Activated naive CD4-positive, alpha-beta T cell treated with anti-CD3 and anti-CD28 coated beads, Interleukin-2, amount 50 U/mL, for 16 hours (primary cell): ENCODE data around the gene NBPF1.
"Not testable (repeated sequence)": the region's sequence is repeated elsewhere in the genome, so short reads cannot be mapped to it uniquely, and the experiment has no call there.

ENCODE experiments used
- DNase-seq: peaks from one replicate; pipeline ENCODE4 v3.0.0-alpha.2; 2020

NBPF1 gene

DNA sequence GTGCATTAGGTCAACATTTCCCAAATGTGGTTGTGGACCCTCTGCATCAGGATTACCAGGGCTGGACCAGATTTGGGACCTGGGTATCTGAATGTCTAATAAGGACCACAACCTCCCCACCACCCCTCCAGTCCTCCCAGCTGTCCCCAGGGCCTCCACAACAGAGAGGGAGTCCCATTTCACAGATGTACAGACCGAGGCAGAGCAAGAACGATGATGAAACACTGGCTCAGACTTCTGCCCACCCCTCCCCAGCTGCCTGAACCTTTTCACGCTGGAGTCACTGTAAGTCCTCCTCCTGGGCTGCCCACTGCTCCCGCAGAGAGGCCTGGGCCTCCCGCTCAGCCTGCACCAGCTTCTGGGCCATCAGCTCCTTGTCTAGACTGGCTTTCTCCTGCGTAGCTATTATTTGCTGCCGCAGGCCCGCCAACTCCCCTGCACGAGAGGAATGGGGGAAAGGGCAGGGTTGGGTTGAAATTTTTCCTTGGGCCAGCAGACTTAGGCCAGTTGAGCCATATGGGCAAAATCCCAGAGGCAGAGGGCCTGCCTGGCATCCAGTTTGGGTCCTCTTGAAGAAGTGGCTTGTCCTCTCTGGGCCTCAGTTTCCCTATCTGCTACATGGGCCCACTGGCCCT lies 8.4 kb upstream of the NBPF1 start:
- not testable (repeated sequence) for DNase-seq

DNA sequence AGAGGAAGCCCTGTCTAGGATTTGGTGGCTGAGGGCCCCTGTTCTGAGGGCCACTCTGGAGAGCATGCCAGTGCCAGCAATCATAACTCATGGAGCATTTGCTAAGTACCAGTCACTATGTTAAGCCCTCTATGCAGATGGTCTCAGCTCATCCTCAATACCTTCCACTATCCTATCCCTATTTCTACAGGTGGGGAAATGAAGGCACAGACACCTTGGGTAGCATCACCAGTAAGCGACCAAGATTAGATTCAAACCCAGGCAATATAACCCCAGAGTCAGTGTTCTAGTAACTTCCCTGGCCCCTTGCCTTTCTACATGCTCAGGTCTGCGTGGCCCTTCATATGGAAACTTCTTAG lies 7.9 kb upstream of the NBPF1 start:
- DNase-seq = no peak

DNA sequence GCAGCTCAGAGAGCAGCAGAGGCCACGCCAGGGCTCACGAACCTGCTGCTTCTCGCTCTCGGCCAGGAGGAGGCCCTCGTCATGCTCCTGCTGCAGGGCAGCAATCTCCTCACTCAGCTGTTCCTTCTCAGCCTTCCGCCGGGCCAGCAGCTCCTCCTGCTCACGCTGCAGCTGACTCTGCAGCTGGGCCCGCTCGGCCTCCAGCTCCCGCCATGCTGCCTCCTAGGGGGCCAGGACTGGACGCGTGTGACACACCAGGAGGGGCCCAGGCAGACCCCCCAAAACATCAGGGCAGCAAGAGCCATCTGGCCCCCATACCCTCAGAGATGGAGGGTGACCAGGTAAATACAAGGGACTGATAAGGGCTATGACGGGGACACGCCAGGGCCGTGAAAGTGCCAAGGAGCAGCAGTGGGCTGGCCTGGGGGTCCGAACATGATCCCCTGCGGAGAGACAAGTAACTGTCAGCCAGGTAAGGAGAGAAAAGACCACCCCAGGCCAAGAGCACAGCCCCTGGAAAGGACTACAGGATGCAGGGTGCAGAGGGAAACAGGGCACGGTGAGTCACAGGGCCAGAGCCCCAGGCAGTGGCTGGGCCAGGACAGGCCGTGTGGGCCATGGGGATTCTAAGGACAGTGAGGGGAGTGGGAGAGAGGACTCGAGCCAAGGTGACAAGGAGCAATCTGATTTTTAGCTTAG lies 6.6 kb upstream of the NBPF1 start:
- DNase-seq = not testable (repeated sequence)

DNA sequence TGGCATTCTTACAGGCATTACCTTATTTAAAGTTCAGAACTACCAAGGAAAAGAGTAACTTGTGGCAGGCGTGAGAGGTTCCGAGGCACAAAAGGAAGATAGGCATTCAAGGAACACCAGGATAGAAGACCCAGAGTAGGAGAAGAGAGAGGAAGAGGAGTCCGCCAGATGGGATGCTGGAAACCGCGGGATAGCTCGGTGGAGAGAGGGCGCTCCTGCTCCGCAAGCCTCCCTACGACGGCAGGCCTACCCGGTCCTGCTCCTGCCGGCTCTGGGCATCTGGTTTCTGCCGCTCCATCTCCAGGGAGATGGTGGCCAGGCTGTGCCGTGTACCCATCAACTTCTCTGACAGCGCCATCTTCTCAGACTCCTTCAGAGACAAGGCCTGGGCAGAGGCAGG lies 5.4 kb upstream of the NBPF1 start:
- no peak for DNase-seq

DNA sequence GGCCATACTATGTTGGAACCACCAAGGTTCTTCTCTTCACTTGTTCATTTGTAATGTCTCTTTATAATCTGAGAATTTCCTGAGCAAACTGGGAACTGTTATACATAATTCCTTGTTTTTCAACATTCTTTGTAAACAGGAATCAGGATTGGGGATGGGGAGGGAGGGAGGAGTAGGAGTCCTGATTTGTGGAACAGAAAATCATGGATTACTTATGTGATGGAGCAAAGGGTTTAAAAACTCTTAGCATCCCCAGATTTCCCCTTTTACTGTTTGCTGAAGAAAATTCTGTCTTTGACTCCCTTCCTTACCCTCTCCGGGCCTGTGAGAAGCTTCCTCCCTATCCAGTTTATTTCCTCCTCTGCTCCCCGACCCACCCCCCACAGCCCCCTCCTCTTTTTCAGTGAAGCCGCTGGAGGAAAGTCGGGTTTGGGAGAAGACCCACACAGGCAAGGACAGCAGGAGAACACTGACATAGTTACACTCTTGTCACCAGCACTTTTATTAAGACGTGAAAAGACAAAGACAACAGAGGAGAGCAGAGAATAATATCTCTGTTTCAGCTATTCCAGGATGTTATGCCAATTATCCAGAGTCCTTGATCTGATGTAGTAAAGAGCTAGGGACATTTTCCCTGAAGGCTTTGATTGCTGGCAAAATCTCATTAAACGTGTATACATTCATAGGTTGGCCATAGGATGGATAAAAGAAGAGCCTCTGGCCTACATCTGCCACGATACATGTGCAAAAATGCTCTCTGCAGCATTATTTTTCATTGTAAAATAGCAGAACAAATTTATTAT lies 4.6 kb upstream of the NBPF1 start:
- no peak for DNase-seq

DNA sequence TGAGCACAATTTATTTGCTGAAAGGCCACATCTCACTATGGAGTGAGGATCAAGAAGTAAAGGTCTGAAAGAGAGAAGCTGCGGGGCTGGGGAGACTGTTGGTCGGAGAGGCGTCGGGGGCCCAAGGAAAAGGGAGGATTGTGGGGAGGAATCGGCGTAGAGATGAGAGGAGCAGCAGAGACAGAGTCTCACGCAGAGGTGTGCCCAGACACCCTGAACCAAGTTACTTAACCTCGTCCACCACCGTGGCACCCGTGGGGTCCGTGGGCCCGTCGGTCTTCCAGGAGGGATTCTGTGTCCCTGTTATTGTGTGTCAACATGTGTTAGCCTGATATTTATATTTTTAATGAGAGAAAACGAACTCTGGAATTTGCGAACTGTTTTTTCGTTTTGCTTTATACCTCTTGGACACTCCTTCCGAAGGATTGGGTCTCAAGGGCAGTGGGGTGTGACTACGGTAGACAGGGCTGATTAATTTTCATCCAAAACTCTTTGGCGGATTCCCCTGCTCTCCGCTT lies 3.8 kb upstream of the NBPF1 start:
- DNase-seq = no peak

DNA sequence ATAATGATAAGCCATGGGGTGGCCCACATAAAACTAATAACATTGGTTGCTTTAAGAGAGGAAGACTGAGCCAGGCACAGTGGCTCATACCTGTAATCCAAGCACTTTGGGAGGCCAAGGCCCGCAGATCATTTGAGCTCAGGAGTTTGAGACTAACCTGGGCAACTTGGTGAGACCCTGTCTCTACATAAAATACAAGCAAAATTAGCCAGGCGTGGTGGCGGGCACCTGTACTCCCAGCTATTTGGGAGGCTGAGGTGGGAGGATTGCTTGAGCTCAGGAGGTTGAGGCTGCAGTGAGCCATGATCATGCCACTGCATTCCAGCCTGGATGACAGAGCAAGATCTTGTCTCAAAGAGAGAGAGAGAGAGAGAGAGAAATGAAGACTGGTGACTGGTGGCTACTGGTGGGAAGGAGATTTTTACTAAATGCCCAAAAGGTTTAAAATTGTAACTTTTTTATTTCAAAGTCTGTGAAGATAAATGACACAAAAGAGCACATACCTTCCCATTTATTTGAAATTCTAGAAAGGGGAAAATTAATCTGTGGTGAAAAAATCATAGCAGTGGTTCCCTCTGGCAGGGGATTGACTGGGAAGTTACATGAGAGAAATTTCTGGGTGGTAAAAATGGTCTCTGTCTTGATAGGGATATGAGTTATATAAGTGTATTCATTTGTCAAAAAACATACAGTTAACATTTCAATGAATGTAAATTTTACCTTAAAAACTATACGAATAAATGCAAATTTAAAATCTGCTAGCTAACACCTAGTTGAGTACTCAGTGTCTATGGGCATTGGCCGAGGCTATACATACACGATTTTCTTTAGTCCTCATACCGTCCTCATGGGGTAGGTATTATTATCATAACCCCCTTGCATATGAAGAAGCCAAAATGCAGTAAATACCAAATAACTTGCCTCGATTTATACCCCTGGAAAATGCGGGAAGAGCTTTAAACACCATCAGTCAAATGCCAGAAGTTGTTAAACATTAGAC lies 2.2 kb upstream of the NBPF1 start:
- DNase-seq = no peak

DNA sequence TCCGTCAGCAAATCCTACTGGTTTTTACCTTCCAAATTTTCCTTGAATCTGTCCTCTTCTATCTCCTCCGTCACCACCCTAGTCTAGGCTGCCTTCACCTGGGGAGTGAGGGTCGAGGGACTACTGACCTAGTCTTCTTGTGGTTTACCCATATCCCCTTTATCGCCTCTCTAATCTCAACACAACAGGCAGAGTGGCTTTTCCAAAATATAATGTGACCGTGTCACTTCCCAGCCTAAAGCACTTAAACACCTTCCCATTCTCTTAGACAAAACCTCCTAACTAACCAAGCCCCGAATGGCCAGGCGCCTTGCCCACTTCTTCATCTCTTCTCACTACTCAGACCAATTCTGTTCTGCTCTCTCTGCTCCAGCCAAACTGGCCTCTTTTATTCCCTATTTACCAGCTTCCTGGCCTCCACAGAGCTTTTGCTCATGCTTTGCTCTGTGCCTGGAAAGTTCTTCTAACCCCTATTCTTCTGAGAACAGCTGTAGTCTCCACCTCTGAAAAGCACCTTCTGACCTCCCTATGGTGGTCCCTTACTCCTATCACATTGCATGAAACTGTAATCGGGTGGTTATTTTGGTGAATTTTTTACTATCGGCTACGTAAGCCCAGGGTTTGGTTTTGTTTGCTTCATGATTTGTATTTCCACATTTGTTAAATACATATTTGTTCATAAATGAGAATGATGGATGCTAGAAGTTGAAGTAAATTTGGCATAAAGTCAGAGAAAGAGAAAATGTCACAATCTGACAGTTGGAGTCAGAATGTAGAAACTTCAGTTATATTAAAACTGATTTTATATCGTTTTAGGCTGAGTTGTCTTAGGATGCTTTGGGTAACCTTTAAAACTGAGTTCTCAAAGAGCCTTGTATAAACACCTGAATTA lies 1.2 kb upstream of the NBPF1 start:
- DNase-seq = no peak

DNA sequence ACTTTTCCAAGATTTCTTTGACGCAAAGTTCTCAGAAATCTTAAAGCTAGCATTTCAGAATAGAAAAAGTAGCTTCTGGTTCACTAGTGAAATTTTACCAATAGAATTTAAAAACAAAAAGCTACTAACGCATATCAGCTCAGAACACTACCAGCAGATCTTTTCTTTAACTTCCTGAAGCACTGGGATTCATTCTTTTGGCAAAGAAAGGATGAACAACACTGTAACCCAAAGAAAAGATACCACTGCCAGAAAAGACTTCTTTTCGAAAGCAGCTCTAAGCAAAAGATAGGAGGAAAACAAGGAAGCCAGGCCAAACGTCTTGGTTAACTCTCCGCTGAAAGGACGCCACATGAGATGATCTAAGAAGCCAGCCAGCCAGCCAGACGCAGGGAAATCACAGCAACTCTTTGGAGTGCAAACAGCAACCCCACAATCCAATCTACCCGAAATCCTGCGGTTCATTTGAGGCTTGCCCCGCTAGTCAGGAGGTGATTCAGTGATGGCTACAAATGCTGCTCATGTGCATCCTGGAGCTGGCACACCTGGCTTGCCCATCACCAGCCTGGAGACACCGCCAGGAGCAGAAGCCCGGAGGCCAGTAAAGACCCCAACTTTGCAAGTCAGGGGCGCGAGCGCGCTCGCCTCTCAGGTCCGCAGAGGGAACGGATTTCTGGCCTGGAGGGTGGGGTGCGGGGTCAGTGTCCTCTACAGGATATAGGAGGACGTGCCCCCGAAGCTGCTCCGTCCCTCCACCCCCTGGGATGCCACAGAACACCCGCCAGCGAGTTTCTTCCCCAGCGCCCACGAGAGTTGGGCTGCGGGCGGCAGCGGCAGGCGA lies 812 bp downstream of the NBPF1 start:
- no peak for DNase-seq

DNA sequence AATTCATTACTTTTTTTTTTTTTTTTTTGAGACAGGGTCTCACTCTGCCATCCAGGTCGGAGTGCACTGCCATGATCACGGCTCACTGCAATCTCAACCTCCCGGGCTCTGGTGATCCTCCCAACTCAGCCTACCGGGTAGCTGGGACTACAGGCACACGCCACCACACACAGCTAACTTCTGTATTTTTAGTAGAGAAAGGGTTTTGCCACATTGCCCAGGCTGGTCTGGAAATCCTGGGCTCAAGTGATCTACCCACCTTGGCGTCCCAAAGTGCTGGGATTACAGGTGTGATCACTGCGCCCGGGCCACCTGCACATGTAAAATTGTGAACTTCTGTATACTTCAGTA lies 1.4 kb downstream of the NBPF1 start:
- not testable (repeated sequence) for DNase-seq

DNA sequence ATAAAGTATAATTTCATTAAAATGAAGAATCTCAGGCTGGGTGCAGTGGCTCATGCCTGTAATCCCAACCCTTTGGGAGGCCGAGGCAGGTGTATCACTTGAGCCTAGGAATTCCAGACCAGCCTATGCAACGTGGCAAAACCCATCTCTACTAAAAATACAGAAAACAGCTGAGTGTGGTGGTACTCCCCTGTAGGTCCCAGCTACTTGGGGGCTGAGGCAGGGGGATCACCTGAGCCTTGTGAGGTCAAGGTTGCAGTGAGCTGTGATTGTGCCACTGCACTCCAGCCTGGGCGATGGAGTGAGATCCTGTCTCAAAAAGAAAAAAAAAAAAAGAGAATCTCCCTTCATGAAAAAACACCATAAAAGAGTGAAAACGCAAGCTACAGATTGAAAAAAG lies 2.2 kb downstream of the NBPF1 start:
- DNase-seq = not testable (repeated sequence)

DNA sequence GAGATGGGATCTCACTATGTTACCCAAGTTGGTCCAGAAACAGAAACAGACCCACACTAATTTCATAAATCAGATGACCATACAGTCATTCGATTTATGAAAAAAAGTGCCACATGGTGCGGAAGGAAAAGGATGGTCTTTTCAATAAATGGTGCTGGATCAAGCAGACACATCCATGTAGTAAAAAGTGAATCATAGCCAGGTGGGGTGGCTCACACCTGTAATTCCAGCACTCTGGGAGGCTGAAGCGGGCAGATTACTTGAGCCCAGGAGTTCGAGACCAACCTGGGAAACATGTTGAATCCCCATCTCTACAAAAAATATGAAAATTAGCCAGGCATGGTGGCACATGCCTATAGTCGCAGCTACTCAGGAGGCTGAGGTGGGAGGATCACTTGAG lies 2.8 kb downstream of the NBPF1 start:
- DNase-seq = not testable (repeated sequence)

DNA sequence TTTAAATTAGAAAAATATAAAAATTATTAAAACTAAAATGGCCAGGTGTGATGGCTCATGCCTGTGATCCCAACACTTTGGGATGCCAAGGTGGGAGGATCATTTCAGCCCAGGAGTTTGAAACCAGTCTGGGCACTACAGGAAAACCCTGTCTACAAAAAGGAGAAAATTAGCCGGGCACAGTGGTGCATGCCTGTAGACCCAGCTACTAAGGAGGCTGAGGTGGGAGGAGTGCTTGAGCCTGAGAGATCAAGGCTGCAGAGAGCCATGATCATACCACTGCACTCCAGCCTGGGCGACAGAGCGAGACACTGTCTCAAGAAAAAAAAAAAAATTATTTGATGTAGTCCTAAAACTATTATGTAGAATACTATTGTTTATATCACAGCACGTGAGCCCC lies 3.6 kb downstream of the NBPF1 start:
- DNase-seq = not testable (repeated sequence)

DNA sequence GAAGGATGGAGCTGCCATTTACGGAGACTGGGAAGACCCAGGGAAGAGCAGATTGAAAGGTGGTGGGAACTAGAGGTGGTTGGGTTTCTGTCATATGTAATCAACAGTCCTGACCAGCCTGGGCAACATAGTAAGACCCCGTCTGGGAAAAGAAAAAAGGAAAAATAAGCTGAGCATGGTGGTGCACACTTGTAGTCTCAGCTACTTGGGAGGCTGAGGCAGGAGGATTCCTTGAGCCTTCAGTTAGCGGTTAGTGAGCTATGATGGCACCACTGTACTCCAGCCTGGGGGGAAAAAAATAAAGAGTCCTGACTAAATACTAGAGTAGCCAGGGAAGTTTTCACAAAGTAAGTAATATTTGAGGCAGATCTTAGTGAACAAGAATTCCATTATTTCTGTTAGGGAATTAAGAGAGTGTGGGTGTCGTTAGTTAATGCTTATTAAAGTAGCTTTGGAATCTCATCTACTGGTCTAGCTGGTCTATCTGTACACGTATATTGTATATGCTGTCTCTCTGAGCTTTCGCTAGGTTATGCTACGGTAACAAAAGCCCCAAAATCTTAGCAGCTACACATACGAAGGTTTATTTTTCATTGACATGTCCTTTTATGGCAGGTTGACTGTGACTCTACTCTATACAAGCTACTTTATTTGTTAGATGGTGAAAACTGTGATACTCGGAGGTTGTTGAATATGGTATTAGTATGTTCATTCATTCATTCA lies 4.4 kb downstream of the NBPF1 start:
- no peak for DNase-seq

DNA sequence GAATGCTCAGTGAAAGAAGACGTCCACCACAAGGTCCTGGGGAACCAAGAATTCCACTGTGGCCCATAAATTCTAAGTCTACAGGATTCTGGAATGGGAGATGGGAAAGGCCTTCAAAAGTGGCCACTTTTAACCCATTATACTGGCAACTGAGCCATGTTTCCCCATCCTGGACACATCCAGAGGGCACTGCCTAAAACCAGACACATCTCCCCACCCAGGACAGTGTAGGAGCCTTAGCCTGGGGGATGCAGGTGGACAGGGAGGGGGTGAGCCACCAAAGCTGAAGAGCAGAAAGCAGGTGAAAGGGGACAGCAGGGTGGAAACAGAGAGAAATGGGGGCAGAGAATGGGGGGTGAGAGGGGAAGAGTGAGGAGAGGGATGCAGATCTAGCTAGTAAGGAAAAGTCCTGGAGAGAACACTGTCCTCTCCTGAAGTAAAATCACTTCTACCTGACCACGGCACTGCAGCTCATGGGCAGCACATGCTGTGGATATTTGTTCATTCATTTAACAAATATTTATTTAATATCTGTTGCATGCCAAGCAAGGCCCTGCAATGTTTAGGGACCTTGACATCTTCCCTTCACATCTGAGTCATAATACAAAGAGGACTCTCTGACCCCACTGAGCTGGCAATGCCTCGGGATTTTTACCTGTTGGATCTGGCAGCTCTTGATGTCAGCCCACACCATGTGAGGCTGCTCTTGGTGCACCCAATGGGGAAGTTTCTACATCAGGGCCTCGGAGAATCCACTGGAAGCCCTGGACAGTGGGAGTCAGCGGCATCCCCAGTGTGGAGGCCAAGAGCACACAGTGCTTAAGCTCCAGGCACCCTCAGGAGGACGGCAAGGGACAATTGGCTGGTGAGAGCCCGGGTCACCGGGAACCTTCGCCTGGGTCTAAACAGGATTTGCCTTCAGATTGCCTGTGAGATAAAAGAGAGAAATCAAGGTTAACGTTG lies 5.2 kb downstream of the NBPF1 start:
- not testable (repeated sequence) for DNase-seq

DNA sequence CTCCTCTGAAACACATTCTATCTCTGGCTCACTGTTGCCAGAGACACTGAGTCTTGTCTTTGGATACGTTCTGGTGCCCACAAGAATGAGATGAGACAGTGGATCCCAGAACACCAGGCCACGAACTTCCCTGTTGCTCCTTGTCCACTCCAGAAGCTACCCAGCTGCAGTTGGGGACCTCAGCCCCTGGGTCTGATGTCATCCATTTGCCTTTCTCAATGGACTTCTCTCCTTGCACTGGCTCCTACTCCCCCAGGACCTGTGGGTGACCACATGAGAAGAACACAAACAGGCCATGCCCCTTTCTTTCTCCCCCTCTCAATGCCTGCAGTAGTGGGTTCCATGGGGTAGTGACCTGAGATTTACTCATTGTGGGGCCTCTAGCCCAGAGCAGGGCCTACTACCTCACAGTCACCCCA lies 5.9 kb downstream of the NBPF1 start:
- no peak for DNase-seq

DNA sequence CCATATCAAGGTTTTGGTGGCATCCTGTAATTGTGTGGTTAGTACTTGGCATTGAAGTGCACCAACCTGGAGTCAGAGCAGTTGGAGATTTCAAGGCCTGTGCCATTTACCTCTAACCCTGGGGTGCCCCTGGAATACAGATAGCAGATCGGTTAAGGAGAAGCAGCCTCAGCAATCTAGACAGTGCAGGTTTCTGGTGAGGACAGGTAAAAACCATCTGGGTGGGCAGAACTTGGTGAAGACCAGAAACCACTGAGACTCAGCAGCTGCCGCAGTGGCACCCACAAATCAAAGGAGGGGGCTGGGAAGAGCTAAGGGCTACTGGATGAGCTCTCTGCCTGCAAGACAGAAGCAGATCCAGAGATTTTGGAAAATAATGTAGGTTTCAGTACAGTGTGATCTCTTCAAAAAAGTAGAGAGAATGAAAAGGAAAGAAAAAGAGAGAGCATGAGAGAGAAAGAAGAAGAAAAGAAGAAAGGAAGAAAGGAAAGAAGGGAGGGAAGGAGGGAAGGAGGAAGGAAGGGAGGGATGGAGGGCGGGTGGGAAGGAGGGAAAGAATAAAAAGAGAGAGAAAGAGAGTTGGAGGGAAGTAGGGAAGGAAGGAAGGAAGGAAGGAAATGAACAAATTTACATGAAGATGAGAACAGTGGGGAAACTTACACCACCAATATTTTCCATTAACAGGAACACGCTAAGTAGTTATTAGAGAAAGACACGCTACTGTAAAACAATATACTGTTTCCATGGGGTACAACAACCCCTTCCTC lies 6.5 kb downstream of the NBPF1 start:
- DNase-seq = not testable (repeated sequence)
